ENCODE measurements around the gene PSORS1C2. TPM values are rescaled to one million over a fixed set of nuclear protein-coding genes. Genes with fewer than 3 reads are reported as not detected.

Gene PSORS1C2
- total RNA-seq, 4 donors from 2014 or later: 0.91 TPM; not detected in 3

GRCh38 chr6:31157513-31158139 is 18.8 kb upstream of the PSORS1C2 start, which contains the start of gene CCHCR1:
Gene CCHCR1, minus strand, starts transcription at chr6:31157802. Its CDS starts 202 bp downstream, at chr6:31157600.
- no peak for DNase-seq
- WGBS, 2 donors: 4% methylated on average over 13 of the region's 14 CpGs
- Histone ChIP-seq H3K27me3 (no peaks in the 10 kb centered on the region), H3K4me1 (peaks cover 10 to 40% (median 16%) of the 10 kb centered on the region in 3 donors), H3K36me3 (peaks cover 4 to 50% (median 12%) of the 10 kb centered on the region in 3 donors), H3K27ac (peak within 1 kb of the TSS; percentile 85 to 91 (median 86)), H3K4me3 (peak within 1 kb of the TSS; percentile 58 to 86 (median 75)), H3K9me3 (no peaks in the 10 kb centered on the region)
- intact Hi-C loops (cut with DNase I): no loop called here
- TF ChIP-seq CTCF (IDR thresholded peaks at IDR 0.05) (no peak), POLR2A (IDR thresholded peaks at IDR 0.05) (no peak)

GRCh38 chr6:31156641-31157040 is 17.8 kb upstream of the PSORS1C2 start:
- intact Hi-C loops (cut with DNase I): no loop called here
- peaks cover 4 to 43% (median 12%) of the 10 kb centered on the region in 3 donors for H3K36me3 ChIP-seq
- no peaks in the 10 kb centered on the region for H3K27me3 ChIP-seq
- H3K4me1 ChIP-seq: peaks cover 10 to 40% (median 16%) of the 10 kb centered on the region in 3 donors
- no peak overlapping the region for H3K27ac ChIP-seq
- TF ChIP-seq CTCF (IDR thresholded peaks at IDR 0.05) (no peak), POLR2A (IDR thresholded peaks at IDR 0.05) (no peak)
- 94 to 96% methylated on average over 6 of the region's 7 CpGs for WGBS, 2 donors
- no peak overlapping the region for H3K4me3 ChIP-seq
- no peak for DNase-seq
- H3K9me3 ChIP-seq: no peaks in the 10 kb centered on the region

GRCh38 chr6:31154436-31154835 is 15.6 kb upstream of the PSORS1C2 start:
- 85 to 91% methylated on average over 4 to 11 of the region's 15 CpGs for WGBS, 2 donors
- intact Hi-C loops (cut with DNase I): no loop called here
- peaks cover 4 to 60% (median 20%) of the 10 kb centered on the region in 3 donors for H3K36me3 ChIP-seq
- TF ChIP-seq CTCF (IDR thresholded peaks at IDR 0.05) (no peak), POLR2A (IDR thresholded peaks at IDR 0.05) (no peak)
- H3K4me3 ChIP-seq: no peak overlapping the region
- no peaks in the 10 kb centered on the region for H3K27me3 ChIP-seq
- no peak for DNase-seq
- no peaks in the 10 kb centered on the region for H3K9me3 ChIP-seq
- peaks cover 8 to 26% (median 12%) of the 10 kb centered on the region in 3 donors for H3K4me1 ChIP-seq
- H3K27ac ChIP-seq: no peak overlapping the region

- DNase-seq: no peak
- Histone ChIP-seq H3K9me3 (no peaks in the 10 kb centered on the region), H3K27ac (no peak overlapping the region), H3K27me3 (no peaks in the 10 kb centered on the region), H3K36me3 (peaks cover 4 to 74% (median 20%) of the 10 kb centered on the region in 3 donors), H3K4me3 (no peak overlapping the region), H3K4me1 (peaks cover 4 to 16% (median 5%) of the 10 kb centered on the region in 3 donors)
- TF ChIP-seq POLR2A (IDR thresholded peaks at IDR 0.05) (no peak), CTCF (IDR thresholded peaks at IDR 0.05) (no peak)
- WGBS, 2 donors: 90 to 91% methylated on average over 7 of the region's 7 CpGs
- intact Hi-C loops (cut with DNase I): no loop called here
These were observed 13.9 kb upstream of the PSORS1C2 start for GRCh38 chr6:31152781-31153180.

- DNase-seq: no peak
- Histone ChIP-seq H3K27ac (no peak overlapping the region), H3K36me3 (peaks cover 0 to 83% (median 20%) of the 10 kb centered on the region in 3 donors), H3K4me3 (no peak overlapping the region), H3K27me3 (no peaks in the 10 kb centered on the region), H3K4me1 (no peaks in the 10 kb centered on the region), H3K9me3 (no peaks in the 10 kb centered on the region)
- intact Hi-C loops (cut with DNase I): no loop called here
- WGBS, 2 donors: 85 to 99% methylated on average over 5 to 6 of the region's 6 CpGs
- TF ChIP-seq CTCF (IDR thresholded peaks at IDR 0.05) (no peak), POLR2A (IDR thresholded peaks at IDR 0.05) (no peak)
These were observed 11.1 kb upstream of the PSORS1C2 start for GRCh38 chr6:31149827-31150447.
